C4-2B (cell line): ENCODE measurements around the gene AK9.

Experiments
- ZFX ChIP-seq: fragments of 450-650 bp; IDR thresholded peaks from 2 replicates; pipeline ENCODE4 v1.6.1; 2017
- TF ChIP-seq, protein P1 (sequence below): fragments of 450-650 bp; conservative IDR thresholded peaks from 2 replicates; pipeline ENCODE4 v1.5.1; 2017; ENCODE audit warnings: mild to moderate bottlenecking

DNA sequence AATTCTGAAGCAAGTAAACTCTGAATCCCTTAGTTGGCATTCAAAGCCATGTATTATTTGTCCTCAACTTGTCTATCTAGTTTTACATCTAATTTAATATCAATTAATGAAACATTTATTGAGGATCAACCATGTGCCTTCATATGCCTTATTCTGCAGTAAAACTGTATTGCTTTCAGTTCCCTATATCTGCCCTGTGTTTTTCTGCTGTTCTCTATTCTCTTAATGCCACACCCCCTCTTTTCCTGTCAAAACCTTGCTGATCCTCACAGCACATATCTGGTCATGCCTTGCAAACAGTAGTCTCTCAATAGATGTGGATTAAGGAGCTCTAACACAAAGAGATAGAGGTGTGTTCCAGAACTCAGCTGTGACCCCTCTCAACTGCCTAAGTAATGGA lies 2.1 kb upstream of the AK9 start:
- TF ChIP-seq, protein P1, sequence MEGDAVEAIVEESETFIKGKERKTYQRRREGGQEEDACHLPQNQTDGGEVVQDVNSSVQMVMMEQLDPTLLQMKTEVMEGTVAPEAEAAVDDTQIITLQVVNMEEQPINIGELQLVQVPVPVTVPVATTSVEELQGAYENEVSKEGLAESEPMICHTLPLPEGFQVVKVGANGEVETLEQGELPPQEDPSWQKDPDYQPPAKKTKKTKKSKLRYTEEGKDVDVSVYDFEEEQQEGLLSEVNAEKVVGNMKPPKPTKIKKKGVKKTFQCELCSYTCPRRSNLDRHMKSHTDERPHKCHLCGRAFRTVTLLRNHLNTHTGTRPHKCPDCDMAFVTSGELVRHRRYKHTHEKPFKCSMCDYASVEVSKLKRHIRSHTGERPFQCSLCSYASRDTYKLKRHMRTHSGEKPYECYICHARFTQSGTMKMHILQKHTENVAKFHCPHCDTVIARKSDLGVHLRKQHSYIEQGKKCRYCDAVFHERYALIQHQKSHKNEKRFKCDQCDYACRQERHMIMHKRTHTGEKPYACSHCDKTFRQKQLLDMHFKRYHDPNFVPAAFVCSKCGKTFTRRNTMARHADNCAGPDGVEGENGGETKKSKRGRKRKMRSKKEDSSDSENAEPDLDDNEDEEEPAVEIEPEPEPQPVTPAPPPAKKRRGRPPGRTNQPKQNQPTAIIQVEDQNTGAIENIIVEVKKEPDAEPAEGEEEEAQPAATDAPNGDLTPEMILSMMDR, result no peak
- TF ChIP-seq ZFX, result no peak
